PFSK-1 (cell line): ENCODE measurements around the gene LGALS1.

Experiments used
- FOXP2 ChIP-seq: optimal IDR thresholded peaks from 2 replicates; pipeline ENCODE3; 2011; ENCODE audit warnings: borderline replicate concordance, control low read depth, inconsistent platforms; ENCODE audit not compliant: insufficient read depth; ENCODE audit errors: extremely low read length, extremely low read depth
- POLR2AphosphoS5 ChIP-seq: IDR thresholded peaks from 2 replicates; pipeline ENCODE4 v1.6.1; 2012; ENCODE audit warnings: low read depth, mild to moderate bottlenecking, control low read depth, low read length, moderate library complexity
- SIN3A ChIP-seq: IDR thresholded peaks from 2 replicates; pipeline ENCODE4 v1.6.1; 2012; ENCODE audit warnings: mild to moderate bottlenecking, low read length, moderate library complexity, borderline replicate concordance; ENCODE audit not compliant: insufficient read depth
- TAF1 ChIP-seq: IDR thresholded peaks from 2 replicates; pipeline ENCODE4 v1.6.1; 2012; ENCODE audit warnings: low read length, control low read depth, borderline replicate concordance; ENCODE audit not compliant: insufficient read depth
- TF ChIP-seq, protein P1 (sequence below), 2 experiments: IDR thresholded peaks; 2 replicates each; pipeline versions ENCODE4 v1.6.1 to v1.8.0; 2011 to 2012; ENCODE audit warnings: low read depth in 2 of 2, low read length in 2 of 2, control low read depth in 1 of 2, inconsistent platforms in 1 of 2, mild to moderate bottlenecking in 1 of 2, moderate library complexity in 1 of 2; ENCODE audit not compliant: insufficient read depth in 1 of 2

LGALS1 gene

DNA sequence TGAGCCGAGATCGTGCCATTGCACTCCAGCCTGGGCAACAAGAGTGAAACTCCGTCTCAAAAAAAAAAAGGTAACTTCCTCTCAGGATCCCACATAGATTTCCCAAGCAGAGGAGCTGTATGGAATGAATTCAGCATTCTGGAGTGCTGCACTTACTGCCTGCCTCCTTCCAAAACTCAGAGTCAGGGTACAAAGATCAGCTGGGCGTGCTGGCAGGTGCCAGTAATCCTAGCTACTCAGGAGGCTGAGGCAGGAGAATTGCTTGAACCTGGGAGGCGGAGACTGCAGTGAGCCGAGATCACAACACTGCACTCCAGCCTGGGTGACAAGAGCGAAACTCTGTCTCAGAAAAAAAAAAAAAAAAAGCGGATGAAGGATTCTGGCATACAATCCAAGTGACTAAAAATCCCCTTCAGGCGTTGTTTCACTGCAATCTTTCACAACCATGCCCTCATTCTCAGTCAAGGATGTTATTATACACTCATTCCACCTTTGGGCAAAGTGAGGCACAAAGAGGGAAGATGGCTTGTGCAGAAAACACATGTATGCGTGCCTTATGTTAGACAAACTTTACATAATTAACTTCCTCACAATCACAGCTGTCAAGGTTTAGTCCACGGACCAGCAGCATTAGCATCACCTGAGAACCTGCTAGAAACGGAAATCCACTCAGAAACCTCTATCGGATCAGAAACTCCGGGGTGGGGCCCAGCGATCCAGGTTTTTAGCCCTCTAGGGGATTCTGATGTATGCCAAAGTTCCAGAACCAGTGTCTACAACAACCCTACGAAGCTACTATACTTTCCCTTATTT lies 9.6 kb downstream of the LGALS1 start:
- TF ChIP-seq POLR2AphosphoS5 (no peak), SIN3A (no peak), TAF1 (no peak), FOXP2 (no peak)
- TF ChIP-seq, protein P1, sequence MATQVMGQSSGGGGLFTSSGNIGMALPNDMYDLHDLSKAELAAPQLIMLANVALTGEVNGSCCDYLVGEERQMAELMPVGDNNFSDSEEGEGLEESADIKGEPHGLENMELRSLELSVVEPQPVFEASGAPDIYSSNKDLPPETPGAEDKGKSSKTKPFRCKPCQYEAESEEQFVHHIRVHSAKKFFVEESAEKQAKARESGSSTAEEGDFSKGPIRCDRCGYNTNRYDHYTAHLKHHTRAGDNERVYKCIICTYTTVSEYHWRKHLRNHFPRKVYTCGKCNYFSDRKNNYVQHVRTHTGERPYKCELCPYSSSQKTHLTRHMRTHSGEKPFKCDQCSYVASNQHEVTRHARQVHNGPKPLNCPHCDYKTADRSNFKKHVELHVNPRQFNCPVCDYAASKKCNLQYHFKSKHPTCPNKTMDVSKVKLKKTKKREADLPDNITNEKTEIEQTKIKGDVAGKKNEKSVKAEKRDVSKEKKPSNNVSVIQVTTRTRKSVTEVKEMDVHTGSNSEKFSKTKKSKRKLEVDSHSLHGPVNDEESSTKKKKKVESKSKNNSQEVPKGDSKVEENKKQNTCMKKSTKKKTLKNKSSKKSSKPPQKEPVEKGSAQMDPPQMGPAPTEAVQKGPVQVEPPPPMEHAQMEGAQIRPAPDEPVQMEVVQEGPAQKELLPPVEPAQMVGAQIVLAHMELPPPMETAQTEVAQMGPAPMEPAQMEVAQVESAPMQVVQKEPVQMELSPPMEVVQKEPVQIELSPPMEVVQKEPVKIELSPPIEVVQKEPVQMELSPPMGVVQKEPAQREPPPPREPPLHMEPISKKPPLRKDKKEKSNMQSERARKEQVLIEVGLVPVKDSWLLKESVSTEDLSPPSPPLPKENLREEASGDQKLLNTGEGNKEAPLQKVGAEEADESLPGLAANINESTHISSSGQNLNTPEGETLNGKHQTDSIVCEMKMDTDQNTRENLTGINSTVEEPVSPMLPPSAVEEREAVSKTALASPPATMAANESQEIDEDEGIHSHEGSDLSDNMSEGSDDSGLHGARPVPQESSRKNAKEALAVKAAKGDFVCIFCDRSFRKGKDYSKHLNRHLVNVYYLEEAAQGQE (IDR thresholded peaks at IDR 0.05; ENCODE audit: insufficient read depth in 1 of 2, low read depth in 2 of 2, low read length in 2 of 2) = no peak

DNA sequence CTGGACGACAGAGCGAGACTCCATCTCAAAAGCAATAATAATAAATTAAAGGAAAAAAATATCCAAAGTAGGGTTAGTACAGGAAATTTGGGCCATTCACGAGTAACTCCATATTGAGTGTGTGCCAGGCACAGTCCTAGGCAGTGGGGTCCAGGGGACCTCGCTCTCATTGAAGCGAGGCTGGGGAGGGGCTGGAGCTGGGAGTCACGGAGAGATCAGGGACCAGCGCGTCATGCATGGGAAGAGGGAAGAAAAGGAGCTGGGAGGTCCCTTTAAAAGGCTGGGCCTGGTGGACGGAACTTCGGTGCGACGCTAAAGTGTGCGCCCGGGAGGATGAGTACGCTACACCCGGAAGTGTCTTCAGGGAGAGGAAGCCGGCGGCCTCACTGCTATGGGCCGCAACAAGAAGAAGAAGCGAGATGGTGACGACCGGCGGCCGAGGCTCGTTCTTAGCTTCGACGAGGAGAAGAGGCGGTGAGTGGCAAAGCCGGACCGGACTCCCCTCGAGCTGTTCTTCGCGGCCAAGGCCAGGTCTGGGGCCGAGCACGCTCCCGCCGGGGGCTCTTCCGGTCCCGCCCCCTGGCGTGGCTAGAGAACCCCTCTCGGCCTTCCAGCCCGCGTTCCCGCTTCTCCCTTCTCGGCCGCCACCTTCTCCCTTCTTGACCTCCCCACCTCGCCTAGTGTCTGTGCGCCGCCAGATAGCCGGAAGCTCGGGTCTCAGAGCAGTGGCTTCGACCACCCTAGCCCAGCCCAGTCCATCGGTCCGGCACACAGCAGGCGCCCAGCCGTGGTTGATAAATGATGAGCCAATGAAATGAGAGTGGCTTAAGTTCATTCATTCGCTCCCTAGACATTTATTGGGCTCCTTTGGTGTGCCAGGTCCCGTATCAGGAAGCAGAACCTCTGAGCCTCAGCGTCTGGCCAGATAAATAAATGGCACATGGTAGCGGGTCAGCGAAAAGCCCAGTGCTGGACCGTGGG lies 10.9 kb downstream of the LGALS1 start, which contains the start of gene NOL12:
Gene NOL12 (plus strand): TSS at position 342 of the 981 bp plus-strand sequence. CDS start 50 bp downstream, at position 392.
- TF ChIP-seq POLR2AphosphoS5 (peak; percentile 65; the same call in 1 of the 2 replicates), SIN3A (no peak), TAF1 (0 out of 2 replicates have a peak, but pooled peaks have one; percentile 48), FOXP2 (no peak)
- TF ChIP-seq, protein P1 (IDR thresholded peaks at IDR 0.05; ENCODE audit: insufficient read depth in 1 of 2, low read depth in 2 of 2, low read length in 2 of 2) = no peak

DNA sequence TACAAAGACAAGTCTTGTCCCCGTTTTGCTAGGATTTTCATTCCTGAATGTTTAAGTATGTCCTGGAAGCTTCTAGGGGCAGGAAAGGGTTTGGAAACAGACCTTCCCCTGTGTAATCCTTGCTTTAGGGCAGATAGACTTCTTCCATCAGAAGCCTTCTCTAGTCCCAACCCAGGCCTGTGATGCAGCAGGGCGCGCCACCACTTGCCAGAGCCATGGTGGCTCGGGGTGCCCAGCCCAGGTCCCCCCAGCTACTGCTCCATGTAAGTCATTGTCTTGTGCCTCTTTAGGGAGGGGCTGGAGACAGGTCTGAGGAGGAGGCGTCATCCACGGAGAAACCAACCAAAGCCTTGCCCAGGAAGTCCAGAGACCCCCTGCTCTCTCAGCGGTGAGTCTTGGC lies 15.0 kb downstream of the LGALS1 start:
- TF ChIP-seq, protein P1 (IDR thresholded peaks at IDR 0.05; ENCODE audit: insufficient read depth in 1 of 2, low read depth in 2 of 2, low read length in 2 of 2) = no peak
- TF ChIP-seq SIN3A (no peak), TAF1 (no peak), FOXP2 (no peak), POLR2AphosphoS5 (no peak)

DNA sequence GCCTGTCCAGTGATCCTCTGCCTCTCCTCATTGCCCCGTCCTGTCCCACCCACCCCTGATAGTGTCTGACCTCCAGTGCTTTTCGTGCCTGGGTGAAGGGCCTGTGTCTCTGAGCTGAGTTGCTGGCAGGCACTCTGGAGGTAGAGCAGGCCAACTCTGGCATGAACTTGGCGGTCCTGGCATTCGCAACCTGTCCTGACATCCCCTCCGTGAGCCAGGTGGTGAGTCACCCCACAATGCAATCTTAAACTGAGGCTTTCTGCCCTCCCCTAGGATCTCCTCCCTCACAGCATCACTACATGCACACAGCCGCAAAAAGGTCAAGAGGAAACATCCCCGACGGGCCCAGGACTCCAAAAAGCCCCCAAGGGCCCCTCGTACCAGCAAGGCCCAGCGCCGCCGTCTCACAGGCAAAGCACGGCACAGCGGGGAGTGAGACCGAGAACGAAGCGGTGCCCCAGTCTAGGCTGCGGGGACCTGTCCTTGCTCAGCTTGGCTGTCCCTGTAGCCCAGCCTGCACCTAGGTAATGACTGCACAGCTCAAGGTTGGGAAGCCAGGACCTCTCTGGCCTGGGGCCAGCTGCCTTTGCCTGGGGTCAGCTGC lies 15.6 kb downstream of the LGALS1 start:
- TF ChIP-seq TAF1 (no peak), SIN3A (no peak), FOXP2 (no peak), POLR2AphosphoS5 (no peak)
- TF ChIP-seq, protein P1 (IDR thresholded peaks at IDR 0.05; ENCODE audit: insufficient read depth in 1 of 2, low read depth in 2 of 2, low read length in 2 of 2) = no peak
